ENCODE measurements around the gene TRIM41.
"Not testable (repeated sequence)": the region's sequence is repeated elsewhere in the genome, so short reads cannot be mapped to it uniquely, and the experiment has no call there.

The TRIM41 gene

DNA sequence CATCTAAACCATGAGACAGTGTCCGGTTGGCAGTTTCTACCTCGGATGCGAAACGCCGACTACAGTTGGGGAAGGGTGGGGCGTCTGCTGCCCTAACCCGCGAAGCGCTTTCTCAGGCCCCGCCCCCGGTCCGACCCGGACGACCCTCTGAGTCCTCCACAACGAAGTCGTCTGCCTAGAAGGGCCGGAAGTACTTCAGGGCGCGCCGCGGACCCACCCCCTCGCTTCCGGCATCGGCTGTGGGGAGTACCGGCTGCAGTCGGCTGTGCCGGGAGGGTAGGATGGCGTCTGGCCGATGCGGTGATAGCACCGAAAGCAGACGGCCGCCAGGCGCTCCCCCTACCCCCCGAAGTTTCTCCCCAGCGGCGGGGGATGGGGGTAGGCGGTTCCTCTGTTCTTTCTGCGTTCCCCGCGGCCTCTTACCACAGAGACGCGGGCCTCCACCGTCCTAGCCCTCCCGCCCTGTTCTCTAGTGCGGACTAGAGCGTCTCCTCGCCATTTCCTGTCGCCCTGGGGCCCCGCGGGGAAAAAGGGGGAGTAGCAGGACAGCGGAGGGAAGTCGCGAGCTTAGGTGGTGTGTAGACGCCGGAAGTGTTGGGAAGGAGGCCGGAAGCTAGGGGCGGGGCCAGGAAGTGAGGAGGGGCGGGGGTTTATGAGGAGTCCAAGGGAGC is at the start of gene TRIM41:
Gene TRIM41, plus strand, starts transcription at position 224 of the 671 bp plus-strand sequence. CDS start 719 bp downstream, outside the sequence.
- peak within 1 kb of the TSS; percentile 84 for H3K4me3 ChIP-seq (ENCODE audit: low read length)
- TF ChIP-seq ZNF274 (IDR thresholded peaks at IDR 0.05; ENCODE audit: low read depth, low read length) = no peak

DNA sequence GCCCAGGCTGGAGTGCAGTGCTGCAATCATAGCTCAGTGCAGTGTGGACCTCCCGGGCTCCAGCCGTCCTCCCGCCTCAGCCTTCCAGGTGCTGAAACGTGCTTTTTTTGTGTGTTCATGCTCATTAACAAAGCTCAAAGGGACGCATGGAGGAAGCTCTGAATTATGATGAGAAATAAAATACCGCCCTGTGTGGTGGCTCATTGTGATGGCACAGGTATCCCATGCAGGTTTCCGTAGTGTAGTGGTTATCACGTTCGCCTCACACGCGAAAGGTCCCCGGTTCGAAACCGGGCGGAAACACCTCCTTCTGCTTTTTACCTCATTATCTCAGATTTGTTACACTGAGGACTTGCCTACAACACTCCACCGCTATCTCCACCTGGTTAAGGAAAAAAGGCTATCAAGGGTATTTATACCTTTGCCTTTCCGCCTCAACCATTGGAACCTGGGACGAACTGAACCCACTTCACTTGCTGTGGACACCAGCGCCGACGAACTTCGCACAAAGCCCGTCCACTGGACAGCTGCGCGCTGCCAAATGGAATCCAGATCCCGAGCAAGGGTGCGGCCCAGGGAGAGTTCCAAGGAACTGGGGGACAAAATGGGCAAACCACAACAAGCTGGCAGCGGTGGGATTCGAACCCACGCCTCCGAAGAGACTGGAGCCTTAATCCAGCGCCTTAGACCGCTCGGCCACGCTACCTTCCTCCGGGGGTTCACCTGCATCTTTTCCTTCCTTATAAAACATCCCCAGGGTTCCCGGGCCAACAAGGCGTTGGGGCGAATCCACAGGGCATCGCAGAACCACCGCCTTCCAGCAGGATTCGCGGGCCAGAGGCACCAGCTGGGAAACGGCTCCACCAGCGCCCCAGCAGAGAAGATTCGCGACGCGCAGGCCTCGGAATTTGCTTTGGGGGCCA is 49.4 kb upstream of the TRIM41 start:
- TF ChIP-seq ZNF274 (IDR thresholded peaks at IDR 0.05; ENCODE audit: low read depth, low read length) = no peak
- peak overlapping the region; percentile 51; the same call in 1 of the 2 replicates for H3K4me3 ChIP-seq (ENCODE audit: low read length)

DNA sequence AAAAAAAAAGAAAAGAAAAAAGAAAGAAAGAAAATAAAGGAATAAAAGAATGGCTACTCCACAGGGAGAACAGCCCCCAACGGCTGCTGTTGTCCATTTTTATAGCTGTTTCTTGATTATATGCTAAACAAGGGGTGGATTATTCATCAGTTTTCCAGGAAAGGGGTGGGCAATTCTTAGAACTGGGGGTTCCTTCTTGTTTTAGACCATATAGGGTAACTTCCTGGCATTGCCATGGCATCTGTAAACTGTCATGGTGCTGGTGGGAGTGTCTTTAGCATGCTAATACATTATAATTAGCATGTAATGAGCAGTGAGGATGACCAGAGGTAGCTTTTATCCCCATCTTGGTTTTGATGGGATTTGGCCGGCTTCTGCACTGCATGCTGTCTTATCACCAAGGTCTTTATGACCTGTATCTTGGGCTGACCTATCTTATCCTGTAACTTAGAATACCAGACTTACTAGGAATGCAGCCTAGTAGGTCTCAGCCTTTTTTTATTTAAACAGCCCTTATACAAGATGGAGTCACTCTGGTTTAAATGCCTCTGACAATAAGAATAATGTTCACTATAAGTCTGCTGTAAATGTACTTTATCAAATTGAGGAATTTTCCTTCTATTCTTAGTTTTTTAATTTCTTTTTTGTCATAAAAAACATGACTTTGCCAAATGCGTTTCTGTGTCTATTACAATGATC is 46.7 kb upstream of the TRIM41 start:
- no peak for TF ChIP-seq ZNF274 (IDR thresholded peaks at IDR 0.05; ENCODE audit: low read depth, low read length)
- H3K4me3 ChIP-seq (ENCODE audit: low read length) = no peak overlapping the region

DNA sequence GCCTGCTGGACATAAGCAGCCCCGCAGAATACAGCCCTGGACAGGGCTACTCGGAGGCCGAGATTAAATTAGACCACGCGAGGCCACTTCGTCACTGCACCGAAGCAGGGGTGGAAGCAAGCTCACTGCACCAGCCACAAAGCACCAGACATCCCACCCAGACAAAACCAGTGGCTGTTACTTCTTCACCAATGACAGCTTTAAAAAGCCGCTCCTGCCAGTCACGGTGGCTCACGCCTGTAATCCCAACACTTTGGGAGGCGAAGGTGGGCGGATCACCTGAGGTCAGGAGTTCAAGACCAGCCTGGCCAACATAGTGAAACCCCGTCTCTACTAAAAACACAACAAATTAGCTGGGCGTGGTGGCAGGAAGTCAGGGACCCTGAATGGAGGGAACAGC is 45.5 kb upstream of the TRIM41 start:
- H3K4me3 ChIP-seq (ENCODE audit: low read length) = not testable (repeated sequence)

DNA sequence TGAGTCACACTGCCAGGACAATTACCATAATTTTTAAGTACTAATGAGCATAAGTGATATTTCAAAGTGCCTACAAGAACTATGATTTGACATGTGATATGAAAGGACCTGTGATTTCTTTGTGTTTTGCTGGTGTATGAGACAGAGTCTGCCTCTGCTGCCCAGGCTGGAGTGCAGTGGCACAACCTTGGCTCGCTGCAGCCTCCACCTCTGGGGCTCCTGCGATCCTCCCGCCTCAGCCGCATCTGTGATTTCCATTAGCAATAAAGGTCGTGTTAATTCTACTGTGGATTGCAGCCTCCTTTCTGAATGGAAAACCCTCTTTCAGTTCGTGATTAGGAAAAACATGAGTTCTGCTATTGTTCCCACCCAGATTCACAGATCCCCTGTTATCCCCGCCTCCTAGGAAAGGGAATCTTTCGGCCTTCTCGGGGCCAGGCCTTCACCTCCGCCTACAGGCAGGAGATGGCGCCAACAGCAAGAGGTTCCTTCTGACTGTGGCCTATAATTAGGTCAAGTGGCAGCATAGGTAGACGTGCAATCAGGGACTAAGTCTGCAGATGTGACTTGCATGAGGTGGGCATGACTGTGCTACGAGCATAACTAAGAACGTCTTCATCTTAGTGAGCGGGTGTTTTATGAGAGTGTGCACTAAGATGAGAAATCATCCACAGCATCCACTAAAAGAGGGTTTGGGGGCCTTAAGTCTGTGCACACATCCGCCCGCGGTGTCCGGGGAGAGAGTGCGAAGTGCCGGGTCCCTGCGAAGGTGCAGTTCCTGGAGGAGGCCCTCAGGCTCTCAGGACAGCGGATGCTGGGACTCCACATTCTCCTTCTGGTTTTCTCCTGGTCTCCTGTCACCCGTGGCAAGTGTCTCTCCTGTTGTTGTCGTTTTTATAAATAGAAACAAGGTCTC is 41.2 kb upstream of the TRIM41 start:
- no peak overlapping the region for H3K4me3 ChIP-seq (ENCODE audit: low read length)
- TF ChIP-seq ZNF274 (IDR thresholded peaks at IDR 0.05; ENCODE audit: low read depth, low read length) = no peak

GRCh38 chr5:181182651-181183050 is 40.4 kb upstream of the TRIM41 start:
- no peak for TF ChIP-seq ZNF274 (IDR thresholded peaks at IDR 0.05; ENCODE audit: low read depth, low read length)
- no peak overlapping the region for H3K4me3 ChIP-seq (ENCODE audit: low read length)

DNA sequence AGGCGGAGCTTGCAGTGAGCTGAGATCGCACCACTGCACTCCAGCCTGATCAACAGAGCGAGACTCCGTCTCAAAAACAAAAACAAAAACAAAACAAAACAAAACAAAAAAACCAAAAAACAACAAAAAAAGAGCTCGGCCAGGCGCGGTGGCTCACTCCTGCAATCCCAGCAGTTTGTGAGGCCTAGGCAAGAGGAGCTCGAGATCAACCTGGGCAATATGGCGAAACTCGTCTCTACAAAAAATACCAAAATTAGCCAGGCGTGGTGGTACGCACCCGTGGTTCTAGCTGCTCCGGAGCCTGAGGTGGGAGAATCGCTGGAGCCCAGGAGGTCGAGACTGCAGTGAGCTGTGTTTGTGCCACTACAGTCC is 38.2 kb upstream of the TRIM41 start:
- peak overlapping the region; percentile 55; the same call in 1 of the 2 replicates for H3K4me3 ChIP-seq (ENCODE audit: low read length)
- TF ChIP-seq ZNF274 (IDR thresholded peaks at IDR 0.05; ENCODE audit: low read depth, low read length) = no peak

- no peak overlapping the region for H3K4me3 ChIP-seq (ENCODE audit: low read length)
- TF ChIP-seq ZNF274 (IDR thresholded peaks at IDR 0.05; ENCODE audit: low read depth, low read length) = no peak
Observed at GRCh38 chr5:181185560-181185959, 37.5 kb upstream of the TRIM41 start.

DNA sequence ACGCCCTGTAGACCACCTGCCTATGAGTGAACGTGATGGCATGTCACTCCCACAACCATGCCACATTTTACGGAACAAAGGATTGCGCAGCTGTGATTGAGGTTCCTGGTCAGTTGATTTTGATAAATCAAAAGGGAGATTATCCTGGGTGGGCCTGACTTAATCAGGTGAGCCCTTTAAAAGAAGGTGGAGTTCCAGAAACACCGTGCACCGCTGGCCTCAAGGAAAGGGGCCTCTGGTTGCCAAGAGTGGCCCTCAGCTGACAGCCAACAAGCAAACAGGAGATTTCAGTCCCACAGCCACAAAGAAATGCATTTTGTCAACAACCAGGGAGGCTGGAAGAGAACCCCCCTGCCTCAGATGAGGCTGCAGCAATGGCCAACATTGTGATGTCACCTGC is 37.1 kb upstream of the TRIM41 start:
- no peak for TF ChIP-seq ZNF274 (IDR thresholded peaks at IDR 0.05; ENCODE audit: low read depth, low read length)
- no peak overlapping the region for H3K4me3 ChIP-seq (ENCODE audit: low read length)

GRCh38 chr5:181186986-181187499 is 36.0 kb upstream of the TRIM41 start:
- no peak for TF ChIP-seq ZNF274 (IDR thresholded peaks at IDR 0.05; ENCODE audit: low read depth, low read length)
- peak overlapping the region; percentile 10; the same call in 1 of the 2 replicates for H3K4me3 ChIP-seq (ENCODE audit: low read length)

DNA sequence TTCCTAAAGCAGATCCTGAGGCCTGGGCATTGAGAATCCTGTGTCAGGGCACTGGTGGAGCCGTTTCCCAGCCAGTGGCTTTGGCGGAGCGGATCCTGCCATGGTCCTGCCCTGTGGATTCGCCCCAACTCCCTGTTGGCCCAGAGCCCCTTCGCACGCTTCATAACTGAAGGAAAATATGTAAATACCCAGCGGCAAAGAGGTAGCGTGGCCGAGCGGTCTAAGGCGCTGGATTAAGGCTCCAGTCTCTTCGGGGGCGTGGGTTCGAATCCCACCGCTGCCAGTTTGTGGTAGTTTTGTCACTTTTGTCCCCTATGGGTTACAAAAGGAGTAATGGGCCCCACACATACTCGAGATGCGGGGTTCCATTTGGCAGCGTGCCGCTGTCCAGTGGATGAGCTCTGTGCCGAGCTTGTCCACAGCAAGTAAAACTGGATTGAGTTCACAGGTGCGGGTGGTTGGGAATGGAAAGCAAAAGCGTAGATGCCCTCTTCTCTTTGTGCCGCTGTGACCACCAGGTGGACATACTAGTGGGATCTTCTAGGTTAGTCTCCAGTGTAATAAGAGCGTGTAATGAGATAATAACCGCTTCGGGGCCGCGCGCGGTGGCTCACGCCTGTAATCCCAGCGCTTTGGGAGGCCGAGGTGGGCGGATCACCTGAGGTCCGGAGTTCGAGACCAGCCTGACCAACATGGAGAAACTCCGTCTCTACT is 35.4 kb upstream of the TRIM41 start:
- peak overlapping the region; percentile 15; the same call in 1 of the 2 replicates for H3K4me3 ChIP-seq (ENCODE audit: low read length)

DNA sequence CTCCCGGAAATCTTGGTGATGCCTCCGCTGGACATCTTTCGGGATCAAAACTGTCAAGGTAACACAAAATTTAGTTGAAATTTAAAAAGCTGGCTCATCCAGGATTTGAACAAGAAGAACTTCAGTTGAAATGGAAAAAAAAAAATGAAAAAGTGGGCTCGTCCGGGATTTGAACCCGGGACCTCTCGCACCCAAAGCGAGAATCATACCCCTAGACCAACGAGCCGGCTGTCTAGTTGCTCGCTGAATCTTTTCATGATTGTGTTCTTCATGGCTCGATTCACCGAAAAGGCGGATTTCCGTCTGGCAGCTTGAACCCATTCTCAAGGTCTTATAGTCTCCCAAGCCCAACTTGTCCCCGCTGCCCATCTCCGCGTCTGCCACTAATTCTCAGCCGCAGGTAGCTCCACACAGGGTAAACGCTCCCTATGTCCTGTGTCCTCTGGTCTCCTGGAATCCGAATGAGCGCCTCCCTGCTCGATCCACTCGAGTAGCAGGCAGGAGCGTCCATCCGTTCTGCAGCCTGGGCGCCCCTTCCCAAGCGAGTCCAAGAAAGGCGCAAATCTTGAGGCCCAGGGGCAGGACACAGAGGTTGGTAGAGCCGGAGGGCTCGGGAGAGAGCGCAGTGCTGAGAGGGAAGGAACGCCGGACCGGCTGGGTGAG is 34.2 kb upstream of the TRIM41 start:
- H3K4me3 ChIP-seq (ENCODE audit: low read length) = peak overlapping the region; percentile 94
- TF ChIP-seq ZNF274 (IDR thresholded peaks at IDR 0.05; ENCODE audit: low read depth, low read length) = no peak

More for the DNA sequence above, 35.4 kb upstream of the TRIM41 start:
- TF ChIP-seq ZNF274 (IDR thresholded peaks at IDR 0.05; ENCODE audit: low read depth, low read length) = no peak
